ENCODE measurements around the gene SPHK2.
"Not testable (repeated sequence)": the region's sequence is repeated elsewhere in the genome, so short reads cannot be mapped to it uniquely, and the experiment has no call there.

Gene SPHK2

DNA sequence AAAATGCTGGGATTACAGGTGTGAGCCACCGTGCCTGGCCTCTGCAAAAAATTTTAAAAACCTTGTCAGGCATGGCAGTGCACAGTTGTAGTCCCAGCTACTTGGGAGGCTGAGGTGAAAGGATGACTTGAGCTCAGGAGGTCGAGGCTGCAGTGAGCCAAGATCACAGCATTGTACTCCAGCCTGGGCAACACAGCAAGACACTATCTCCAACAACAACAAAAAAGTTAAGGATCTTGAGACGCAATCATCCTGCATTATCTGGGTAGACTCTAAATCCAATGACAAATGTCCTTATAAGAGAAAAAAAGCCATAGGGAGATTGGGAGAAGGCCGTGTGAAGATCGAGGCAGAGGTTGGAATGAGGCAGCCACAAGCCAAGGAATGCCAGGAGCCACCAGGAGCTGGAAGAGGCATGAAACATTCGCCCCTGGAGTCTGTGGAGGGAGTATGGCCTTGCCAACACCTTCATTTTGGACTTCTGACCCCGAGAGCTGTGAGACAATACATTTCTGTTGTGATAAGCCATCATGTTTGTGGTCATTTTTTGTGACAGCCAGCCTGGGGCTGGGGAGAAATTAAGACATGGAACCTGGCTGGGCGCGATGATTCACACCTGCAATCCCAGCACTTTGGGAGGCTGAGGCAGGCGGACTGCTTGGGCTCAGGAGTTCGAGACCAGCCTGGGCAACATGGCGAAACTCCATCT is 31.8 kb downstream of the SPHK2 start:
- in situ Hi-C loops (cut with MboI; ENCODE audit: low sequenced_read_pairs) = no loop called here

GRCh38 chr19:48651683-48652048 is 32.4 kb downstream of the SPHK2 start:
- in situ Hi-C loops (cut with MboI; ENCODE audit: low sequenced_read_pairs) = no loop called here

DNA sequence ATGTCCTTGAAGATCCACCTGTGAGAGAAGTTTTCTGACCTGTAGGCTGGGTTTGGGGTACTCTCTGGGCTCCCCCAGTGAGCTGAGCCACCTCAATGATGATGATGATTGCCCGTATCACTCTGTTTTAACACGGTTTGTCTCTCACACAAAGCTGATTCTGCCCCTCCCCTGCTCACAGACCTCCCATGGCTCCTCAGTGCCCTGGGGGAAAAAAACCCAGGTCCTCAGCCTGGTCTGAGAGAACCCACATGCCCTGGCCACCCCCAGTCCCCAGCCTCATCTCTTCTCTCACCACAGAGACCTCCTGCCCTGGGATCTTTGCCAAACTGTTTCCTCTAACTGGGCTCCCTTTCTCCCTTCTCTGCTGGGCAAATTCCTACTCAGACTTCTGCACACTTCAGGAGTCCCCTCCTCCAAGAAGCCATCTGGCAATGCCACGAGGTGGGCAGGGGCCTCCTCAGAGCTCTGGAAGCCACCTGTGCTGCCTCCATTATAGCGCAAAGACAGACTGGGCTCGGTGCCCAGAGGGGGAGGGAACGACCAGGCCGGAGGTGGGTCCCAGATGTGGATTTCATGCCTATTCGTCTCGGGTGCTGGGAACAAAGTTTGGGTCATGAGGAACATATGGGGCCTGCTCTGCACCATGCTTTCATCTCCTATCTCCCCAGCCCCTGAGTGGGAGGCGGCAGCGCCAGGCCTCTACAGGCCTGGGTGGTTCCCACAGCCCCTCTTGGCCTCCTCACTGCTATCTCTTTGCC is 35.2 kb downstream of the SPHK2 start:
- in situ Hi-C loops (cut with MboI; ENCODE audit: low sequenced_read_pairs) = no loop called here

GRCh38 chr19:48656840-48657474 is 37.7 kb downstream of the SPHK2 start:
- in situ Hi-C loops (cut with MboI; ENCODE audit: low sequenced_read_pairs) = no loop called here

DNA sequence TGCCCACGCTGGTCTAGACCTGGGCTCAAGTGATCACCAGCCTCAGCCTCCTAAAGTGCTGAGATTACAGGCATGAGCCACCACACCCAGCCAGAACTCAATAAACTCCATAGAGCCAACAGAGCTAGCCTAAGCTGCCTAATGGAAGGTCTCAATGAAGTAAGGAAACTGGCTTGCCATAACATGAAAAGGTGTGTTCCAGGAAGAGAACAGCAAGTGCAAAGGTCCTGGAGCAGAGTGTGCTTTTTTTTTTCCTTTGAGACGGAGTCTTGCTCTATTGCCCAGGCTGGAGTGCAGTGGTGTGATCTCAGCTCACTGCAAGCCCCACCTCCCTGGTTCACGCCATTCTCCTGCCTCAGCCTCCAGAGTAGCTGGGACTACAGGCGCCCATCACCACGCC is 38.5 kb downstream of the SPHK2 start:
- in situ Hi-C loops (cut with MboI; ENCODE audit: low sequenced_read_pairs) = not testable (repeated sequence)

- in situ Hi-C loops (cut with MboI; ENCODE audit: low sequenced_read_pairs) = no loop called here
Measured at GRCh38 chr19:48658483-48658882, 39.2 kb downstream of the SPHK2 start.

DNA sequence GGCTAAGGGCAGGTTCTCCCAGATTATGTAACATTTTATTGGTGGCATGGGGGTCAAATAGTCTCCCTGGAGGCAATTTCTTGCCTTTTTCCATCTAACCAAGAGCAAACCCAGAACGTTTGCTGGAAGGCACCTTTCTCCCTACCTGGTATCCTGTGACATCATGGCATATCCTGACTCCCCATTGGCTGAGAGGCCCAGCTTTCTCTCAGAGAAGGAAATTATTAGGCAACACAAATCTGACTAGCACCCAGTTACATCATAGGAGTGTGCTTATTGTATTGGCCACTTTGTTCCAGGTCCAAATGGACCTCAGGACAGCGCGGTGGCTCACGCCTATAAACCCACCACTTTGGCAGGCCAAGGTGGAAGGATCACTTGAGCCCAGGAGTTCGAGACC is 40.5 kb downstream of the SPHK2 start:
- in situ Hi-C loops (cut with MboI; ENCODE audit: low sequenced_read_pairs) = no loop called here

- in situ Hi-C loops (cut with MboI; ENCODE audit: low sequenced_read_pairs) = no loop called here
Measured at GRCh38 chr19:48660852-48661710, 41.8 kb downstream of the SPHK2 start.

DNA sequence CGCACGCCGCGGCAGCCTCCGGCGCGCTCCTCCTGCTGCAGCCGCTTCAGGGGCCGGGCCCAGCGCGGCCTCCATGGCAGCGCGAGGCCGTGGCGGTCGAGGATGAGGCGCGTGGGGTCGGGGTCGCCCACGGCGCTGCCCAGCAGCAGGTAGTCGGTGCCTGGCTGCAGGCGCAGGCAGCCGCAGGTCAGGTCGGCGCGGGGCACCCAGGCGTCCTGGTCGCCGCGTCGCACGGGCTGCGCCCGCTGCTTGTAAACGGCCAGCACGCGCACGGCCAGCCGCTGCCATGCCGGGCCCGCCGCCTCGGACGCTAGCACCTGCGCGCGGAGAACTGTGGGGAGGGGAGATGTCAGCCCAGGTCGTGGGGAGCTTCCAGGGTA is 42.4 kb downstream of the SPHK2 start:
- in situ Hi-C loops (cut with MboI; ENCODE audit: low sequenced_read_pairs) = no loop called here

- in situ Hi-C loops (cut with MboI; ENCODE audit: low sequenced_read_pairs) = no loop called here
Measured at GRCh38 chr19:48663667-48664066, 44.4 kb downstream of the SPHK2 start.

GRCh38 chr19:48664476-48664875 is 45.2 kb downstream of the SPHK2 start:
- in situ Hi-C loops (cut with MboI; ENCODE audit: low sequenced_read_pairs) = no loop called here

DNA sequence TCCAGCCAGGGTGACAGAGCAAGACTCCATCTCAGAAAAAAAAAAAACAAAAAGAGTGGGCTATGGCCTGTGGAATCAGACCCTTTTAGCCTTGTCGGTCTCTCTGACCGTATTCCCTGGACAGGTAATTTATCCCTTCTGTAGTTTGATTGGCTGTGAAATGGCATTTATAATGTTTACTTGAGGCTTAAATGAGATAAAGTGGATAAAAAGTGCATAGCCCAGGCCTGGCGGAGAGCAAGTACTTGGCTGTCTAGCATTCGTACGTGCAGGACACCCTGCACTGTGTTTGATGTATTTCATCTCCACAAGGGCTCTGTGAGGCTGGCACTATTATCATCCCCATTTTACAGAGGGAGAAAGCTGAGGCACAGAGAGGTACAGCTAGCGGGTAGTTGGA is 46.5 kb downstream of the SPHK2 start:
- in situ Hi-C loops (cut with MboI; ENCODE audit: low sequenced_read_pairs) = no loop called here

DNA sequence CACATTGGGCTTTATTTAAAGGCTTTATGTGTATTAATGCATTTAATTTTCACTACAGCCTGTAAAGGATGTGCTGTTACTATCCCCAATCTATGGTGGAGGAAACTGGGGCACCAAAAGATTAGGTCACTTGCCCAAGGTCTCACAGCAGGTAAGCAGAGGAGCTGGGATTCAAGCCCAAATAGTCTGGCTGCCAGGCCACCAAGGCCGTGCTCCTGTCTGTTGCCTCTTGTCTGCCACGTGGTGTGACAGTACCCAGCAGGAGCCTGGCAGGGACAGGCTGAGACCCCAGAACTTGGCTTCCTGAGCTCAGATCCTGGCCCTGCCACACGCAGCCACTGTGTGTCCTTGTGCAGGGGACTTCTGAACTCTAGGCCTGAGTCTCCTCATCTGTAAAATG is 49.0 kb downstream of the SPHK2 start:
- in situ Hi-C loops (cut with MboI; ENCODE audit: low sequenced_read_pairs) = no loop called here

GRCh38 chr19:48668761-48669160 is 49.5 kb downstream of the SPHK2 start:
- in situ Hi-C loops (cut with MboI; ENCODE audit: low sequenced_read_pairs) = no loop called here

GRCh38 chr19:48669903-48670668 is 50.8 kb downstream of the SPHK2 start:
- in situ Hi-C loops (cut with MboI; ENCODE audit: low sequenced_read_pairs) = no loop called here

- in situ Hi-C loops (cut with MboI; ENCODE audit: low sequenced_read_pairs) = no loop called here
Measured at GRCh38 chr19:48670699-48671445, 51.6 kb downstream of the SPHK2 start.

- in situ Hi-C loops (cut with MboI; ENCODE audit: low sequenced_read_pairs) = no loop called here
Measured at GRCh38 chr19:48671446-48671995, 52.2 kb downstream of the SPHK2 start.

- in situ Hi-C loops (cut with MboI; ENCODE audit: low sequenced_read_pairs) = no loop called here
Measured at GRCh38 chr19:48672994-48673393, 53.7 kb downstream of the SPHK2 start, which contains the start of gene NTN5. Gene NTN5, minus strand, starts transcription at chr19:48673017. Its CDS starts 2,031 bp downstream, at chr19:48670986.

DNA sequence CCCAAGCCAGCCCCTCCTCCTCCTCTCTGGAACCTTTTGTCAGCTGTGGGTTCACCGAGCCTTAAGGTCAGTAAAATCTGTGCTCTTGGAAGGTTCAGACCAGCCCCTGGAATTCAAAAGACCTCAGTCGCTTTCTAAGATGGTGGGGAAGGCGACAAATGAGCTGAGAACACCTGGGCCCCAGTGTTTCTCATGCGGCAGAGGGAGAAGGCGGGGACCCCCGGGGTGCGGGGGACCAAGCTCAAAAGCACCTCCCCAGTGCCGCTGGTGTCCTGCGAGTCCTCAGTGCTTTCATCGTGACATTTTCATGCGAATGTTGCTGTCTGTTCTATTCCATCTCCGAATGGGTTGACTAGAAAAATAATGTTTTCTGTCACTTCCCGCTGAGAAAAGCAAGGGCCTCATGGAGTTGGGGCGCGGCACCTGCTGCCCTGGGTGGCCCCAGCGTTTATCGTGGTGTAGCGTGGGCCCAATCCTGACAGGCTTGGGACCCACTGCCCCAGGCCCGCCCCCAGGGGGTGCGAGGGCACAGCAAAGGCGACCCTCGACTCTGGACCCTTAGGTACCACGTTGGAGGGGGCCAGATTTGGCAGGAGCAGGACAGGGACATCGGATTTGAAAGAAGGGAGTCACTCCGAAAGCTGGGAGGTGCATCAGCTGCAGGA is 54.3 kb downstream of the SPHK2 start:
- in situ Hi-C loops (cut with MboI; ENCODE audit: low sequenced_read_pairs) = no loop called here
